Loucy (cell line): ENCODE measurements around the gene CNIH3.
A peak's percentile ranks its signal among the peaks of the same experiment; 100 is the strongest.

Experiments used
- H2AFZ ChIP-seq: fragments of 200-600 bp; sonication (generic); 2 replicates; pipeline ENCODE4 v1.6.0; 2016; ENCODE audit warnings: antibody characterized with exemption, mild to moderate bottlenecking, low read length, moderate library complexity
- H3F3A ChIP-seq: fragments of 200-600 bp; 2 replicates; pipeline ENCODE4 v1.6.0; 2016; ENCODE audit warnings: antibody characterized with exemption, low read depth, mild to moderate bottlenecking
- H3K27me3 ChIP-seq: fragments of 200-600 bp; sonication (generic); 2 replicates; pipeline ENCODE4 v1.6.1; 2014; ENCODE audit warnings: low read length, mild to moderate bottlenecking; ENCODE audit not compliant: insufficient read depth, poor library complexity, severe bottlenecking
- H3K36me3 ChIP-seq: fragments of 200-600 bp; sonication (generic); 2 replicates; pipeline ENCODE4 v1.6.1; 2016; ENCODE audit warnings: low read length; ENCODE audit not compliant: insufficient read depth
- H3K4me1 ChIP-seq: fragments of 200-600 bp; sonication (generic); 2 replicates; pipeline ENCODE4 v1.5.1; 2014; ENCODE audit warnings: low read length, mild to moderate bottlenecking; ENCODE audit not compliant: insufficient read depth, poor library complexity, severe bottlenecking
- H3K4me2 ChIP-seq: fragments of 200-600 bp; sonication (generic); 2 replicates; pipeline ENCODE4 v1.6.0; 2014; ENCODE audit warnings: antibody characterized with exemption, low read length, low read depth, mild to moderate bottlenecking; ENCODE audit not compliant: poor library complexity, severe bottlenecking
- H3K4me3 ChIP-seq: fragments of 200-600 bp; sonication (generic); 2 replicates; pipeline ENCODE4 v1.5.1; 2014; ENCODE audit warnings: low read length, mild to moderate bottlenecking, mixed read lengths; ENCODE audit not compliant: poor library complexity, severe bottlenecking
- H3K79me2 ChIP-seq: fragments of 200-600 bp; sonication (generic); 2 replicates; pipeline ENCODE4 v1.6.1; 2014; ENCODE audit warnings: low read length; ENCODE audit not compliant: insufficient read depth
- H3K9ac ChIP-seq: fragments of 200-600 bp; sonication (generic); 2 replicates; pipeline ENCODE4 v1.6.0; 2014; ENCODE audit warnings: mild to moderate bottlenecking, low read depth, low read length, moderate library complexity; ENCODE audit not compliant: poor library complexity, severe bottlenecking
- H3K9me2 ChIP-seq: fragments of 200-600 bp; sonication (generic); replicated peaks from 2 replicates; pipeline ENCODE4 v1.6.1; 2016; ENCODE audit warnings: low read depth, low read length, mixed read lengths
- H3K9me3 ChIP-seq: fragments of 200-600 bp; sonication (generic); 2 replicates; pipeline ENCODE4 v1.6.1; 2014; ENCODE audit warnings: mild to moderate bottlenecking, antibody characterized with exemption, low read length, low read depth; ENCODE audit not compliant: insufficient read depth
- H4K20me1 ChIP-seq: fragments of 200-600 bp; sonication (generic); 2 replicates; pipeline ENCODE4 v1.6.0; 2014; ENCODE audit warnings: antibody characterized with exemption, low read length, mild to moderate bottlenecking; ENCODE audit not compliant: insufficient read depth, poor library complexity, severe bottlenecking
- CTCF ChIP-seq: fragments of 200-600 bp; sonication (generic); conservative IDR thresholded peaks from 2 replicates; pipeline ENCODE4 v1.5.1; 2014; ENCODE audit warnings: mild to moderate bottlenecking, antibody characterized with exemption, low read length
- EZH2phosphoT487 ChIP-seq: fragments of 200-600 bp; IDR thresholded peaks from 2 replicates; pipeline ENCODE4 v1.6.1; 2018; ENCODE audit warnings: antibody characterized with exemption, mild to moderate bottlenecking, moderate library complexity, borderline replicate concordance

CNIH3 gene

GRCh38 chr1:224635356-224635755 lies 19.2 kb downstream of the CNIH3 start:
- Histone ChIP-seq H4K20me1 (no peaks in the 10 kb centered on the region), H2AFZ (no peak overlapping the region), H3K4me3 (no peak overlapping the region), H3K4me2 (no peak overlapping the region), H3F3A (no peaks in the 10 kb centered on the region), H3K36me3 (no peaks in the 10 kb centered on the region), H3K9ac (no peak overlapping the region), H3K4me1 (peaks cover 55% of the 10 kb centered on the region), H3K9me2 (no peaks in the 10 kb centered on the region), H3K27me3 (no peaks in the 10 kb centered on the region), H3K9me3 (no peaks in the 10 kb centered on the region), H3K79me2 (peaks cover 25% of the 10 kb centered on the region; the same call in 1 of the 2 replicates)
- TF ChIP-seq EZH2phosphoT487: no peak

- Histone ChIP-seq H3F3A (no peaks in the 10 kb centered on the region), H3K4me2 (peak overlapping the region; percentile 39), H3K36me3 (no peaks in the 10 kb centered on the region), H3K79me2 (peaks cover 3% of the 10 kb centered on the region; the same call in 1 of the 2 replicates), H3K4me1 (peaks cover 48% of the 10 kb centered on the region), H2AFZ (no peak overlapping the region), H3K27me3 (no peaks in the 10 kb centered on the region), H3K9me2 (no peaks in the 10 kb centered on the region), H3K9me3 (no peaks in the 10 kb centered on the region), H3K4me3 (no peak overlapping the region), H3K9ac (peak overlapping the region; percentile 24), H4K20me1 (no peaks in the 10 kb centered on the region)
- TF ChIP-seq EZH2phosphoT487 (no peak), CTCF (no peak)
These were observed 21.4 kb downstream of the CNIH3 start for GRCh38 chr1:224637515-224637914.

GRCh38 chr1:224637936-224638335 lies 21.8 kb downstream of the CNIH3 start:
- Histone ChIP-seq H3K36me3 (no peaks in the 10 kb centered on the region), H3K9me2 (no peaks in the 10 kb centered on the region), H3K9ac (peak overlapping the region; percentile 24), H3K4me3 (no peak overlapping the region), H3F3A (no peaks in the 10 kb centered on the region), H3K4me1 (peaks cover 43% of the 10 kb centered on the region), H3K9me3 (no peaks in the 10 kb centered on the region), H3K79me2 (no peaks in the 10 kb centered on the region), H4K20me1 (no peaks in the 10 kb centered on the region), H2AFZ (no peak overlapping the region), H3K4me2 (peak overlapping the region; percentile 39), H3K27me3 (no peaks in the 10 kb centered on the region)
- TF ChIP-seq CTCF (no peak), EZH2phosphoT487 (no peak)

GRCh38 chr1:224639426-224639975 lies 23.4 kb downstream of the CNIH3 start:
- Histone ChIP-seq H3K27me3 (no peaks in the 10 kb centered on the region), H3K4me2 (no peak overlapping the region), H2AFZ (no peak overlapping the region), H3K9me3 (no peaks in the 10 kb centered on the region), H4K20me1 (no peaks in the 10 kb centered on the region), H3K4me3 (no peak overlapping the region), H3K4me1 (peaks cover 32% of the 10 kb centered on the region), H3F3A (no peaks in the 10 kb centered on the region), H3K36me3 (no peaks in the 10 kb centered on the region), H3K79me2 (no peaks in the 10 kb centered on the region), H3K9ac (no peak overlapping the region), H3K9me2 (no peaks in the 10 kb centered on the region)
- TF ChIP-seq EZH2phosphoT487: no peak
- TF ChIP-seq CTCF: no peak
